Endothelial cell of umbilical vein (primary cell): ENCODE data around the gene DPH2. TPM values are rescaled to one million over a fixed set of nuclear protein-coding genes. Genes with fewer than 3 reads are reported as not detected.

Experiments
- BruUV-seq: library from RNA; stranded (reverse); fragments of 400-500 nt; replicated peaks from 2 replicates; lab custom pipeline; 2021; lab: Mats Ljungman, UMichigan
- CTCF ChIA-PET: fragments of 300-600, 350-600 bp; sonication (Branson Sonifier 250); formaldehyde crosslinking; loops from one replicate; lab custom pipeline; 2021; ENCODE audit warnings: antibody characterized with exemption, inconsistent platforms; lab: Charles Lee
- POLR2A ChIA-PET: fragments of 300-600, 350-600 bp; sonication (Branson Sonifier 250); formaldehyde crosslinking; loops from one replicate; lab custom pipeline; 2021; ENCODE audit warnings: antibody characterized with exemption, inconsistent platforms; lab: Charles Lee
- DNase-seq: peaks from one replicate; pipeline ENCODE4 v3.0.0-alpha.2; 2011; ENCODE audit warnings: low read depth, low spot score
- FAIRE-seq: peaks from 2 replicates; lab custom pipeline; 2011; peaks lifted over from hg19 to GRCh38; lab: Jason Lieb, UNC
- H2AFZ ChIP-seq: 2 replicates; pipeline ENCODE4 v1.6.0; 2012; ENCODE audit warnings: low read depth, low read length, control low read depth, inconsistent platforms
- H3K27ac ChIP-seq: 2 replicates; pipeline ENCODE4 v1.5.1; 2011; ENCODE audit warnings: low read depth, mild to moderate bottlenecking, control low read depth, low read length, moderate library complexity; ENCODE audit not compliant: insufficient read depth
- H3K27me3 ChIP-seq, 2 experiments: 2 replicates each; pipeline versions ENCODE4 v1.6.0 to v1.6.1; 2011; ENCODE audit warnings: low read length in 2 of 2, mixed read lengths in 1 of 2; ENCODE audit not compliant: control insufficient read depth in 2 of 2, insufficient read depth in 2 of 2
- H3K36me3 ChIP-seq, 2 experiments: 2 replicates in 1 of 2; 3 replicates in 1 of 2; pipeline ENCODE4 v1.5.1; 2011; ENCODE audit warnings: low read length in 2 of 2, mild to moderate bottlenecking in 1 of 2, moderate library complexity in 1 of 2; ENCODE audit not compliant: control insufficient read depth in 2 of 2, insufficient read depth in 2 of 2; ENCODE audit errors: extremely low read depth in 1 of 2
- H3K4me1 ChIP-seq: 3 replicates; pipeline ENCODE4 v1.5.1; 2011; ENCODE audit warnings: mild to moderate bottlenecking, low read length; ENCODE audit not compliant: control insufficient read depth, insufficient read depth; ENCODE audit errors: extremely low read depth
- H3K4me2 ChIP-seq: 2 replicates; pipeline ENCODE4 v1.6.1; 2011; ENCODE audit warnings: low read length, control low read depth, mixed read lengths; ENCODE audit not compliant: insufficient read depth
- H3K4me3 ChIP-seq, 3 experiments: fragments of 200-600 bp in 1 of 3; sonication (generic), shearing (Covaris generic) in 1 of 3; replicated peaks in 1 of 3; 2 replicates each; pipeline ENCODE4 v1.5.1; 2011 to 2016; ENCODE audit warnings: control low read depth in 3 of 3, low read length in 3 of 3, mild to moderate bottlenecking in 2 of 3, inconsistent platforms in 1 of 3, low read depth in 1 of 3, moderate library complexity in 1 of 3; ENCODE audit not compliant: insufficient read depth in 1 of 3
- H3K79me2 ChIP-seq: 2 replicates; pipeline ENCODE4 v1.6.0; 2012; ENCODE audit warnings: low read length, inconsistent platforms; ENCODE audit not compliant: control insufficient read depth, insufficient read depth
- H3K9ac ChIP-seq: replicated peaks from 2 replicates; pipeline ENCODE3; 2011; ENCODE audit warnings: low read length, control low read depth; ENCODE audit not compliant: insufficient read depth; ENCODE audit errors: extremely low read depth
- H3K9me1 ChIP-seq: replicated peaks from 3 replicates; pipeline ENCODE4 v1.6.0; 2011; ENCODE audit warnings: mild to moderate bottlenecking, low read length; ENCODE audit not compliant: control insufficient read depth, insufficient read depth; ENCODE audit errors: extremely low read depth
- H3K9me3 ChIP-seq: replicated peaks from 2 replicates; pipeline ENCODE4 v1.5.1; 2012; ENCODE audit warnings: low read length, inconsistent platforms; ENCODE audit not compliant: control insufficient read depth, insufficient read depth
- H4K20me1 ChIP-seq: replicated peaks from 2 replicates; pipeline ENCODE3; 2011; ENCODE audit warnings: mild to moderate bottlenecking, low read length; ENCODE audit not compliant: control insufficient read depth, insufficient read depth; ENCODE audit errors: extremely low read depth
- CTCF ChIP-seq, 2 donors: IDR thresholded peaks; 1 replicate in 1 of 2; 2 replicates in 1 of 2; pipeline ENCODE4 v1.5.1; 2011; ENCODE audit warnings: low read length in 2 of 2, mild to moderate bottlenecking in 2 of 2, moderate library complexity in 2 of 2, control low read depth in 1 of 2, inconsistent platforms in 1 of 2, low read depth in 1 of 2; ENCODE audit not compliant: insufficient read depth in 1 of 2; ENCODE audit errors: extremely low read depth in 1 of 2
- EZH2 ChIP-seq: IDR thresholded peaks from 2 replicates; pipeline ENCODE4 v1.6.1; 2012; ENCODE audit warnings: borderline replicate concordance, low read depth, mild to moderate bottlenecking, moderate library complexity, low read length, inconsistent platforms; ENCODE audit not compliant: severe bottlenecking
- FOS ChIP-seq: IDR thresholded peaks from 2 replicates; pipeline ENCODE4 v1.6.1; 2011; ENCODE audit warnings: mild to moderate bottlenecking, low read length, moderate library complexity, borderline replicate concordance; ENCODE audit not compliant: insufficient read depth
- GATA2 ChIP-seq: IDR thresholded peaks from 2 replicates; pipeline ENCODE4 v1.7.0; 2011; ENCODE audit warnings: low read depth, mild to moderate bottlenecking, moderate library complexity, mixed read lengths, low read length; ENCODE audit not compliant: insufficient read length, insufficient read depth
- JUN ChIP-seq: IDR thresholded peaks from 2 replicates; pipeline ENCODE4 v1.6.1; 2011; ENCODE audit warnings: borderline replicate concordance, low read depth; ENCODE audit not compliant: insufficient read length, insufficient read depth
- MAX ChIP-seq: IDR thresholded peaks from 2 replicates; pipeline ENCODE4 v1.6.1; 2011; ENCODE audit not compliant: insufficient read depth, insufficient read length
- MYC ChIP-seq: IDR thresholded peaks from one replicate; pipeline ENCODE4 v1.6.1; 2011; ENCODE audit warnings: mild to moderate bottlenecking, low read depth, low read length
- POLR2A ChIP-seq: IDR thresholded peaks from 2 replicates; pipeline ENCODE4 v1.6.1; 2012; ENCODE audit warnings: low read depth, mild to moderate bottlenecking, control low read depth, low read length
- POLR2AphosphoS5 ChIP-seq: IDR thresholded peaks from 2 replicates; pipeline ENCODE4 v1.6.1; 2012; ENCODE audit warnings: low read depth, mild to moderate bottlenecking, control low read depth, low read length, moderate library complexity; ENCODE audit not compliant: insufficient read depth
- dilution Hi-C: fragments of 300-500 bp; cut with MboI; formaldehyde crosslinking; loops from one replicate; pipeline ENCODE4 v1.15.0; 2019; ENCODE audit warnings: low sequenced_read_pairs; ENCODE audit not compliant: extremely low pct_ligation_motif_present
- intact Hi-C: fragments of 100-400 bp; cut with micrococcal nuclease; formaldehyde crosslinking; loops from one replicate; pipeline ENCODE4 v1.10.0; 2022
- polyA plus RNA-seq, 4 experiments: library from polyadenylated mRNA; depleted of rRNA in 3 of 4; stranded (reverse) in 3 of 4; unstranded in 1 of 4; fragments of >200 nt; gene quantifications; 2 replicates each; pipeline versions ENCODE4 v1.2.1 to v1.2.3, GENCODE V29; 2011 to 2012; ENCODE audit warnings: missing spikeins in 1 of 4
- total RNA-seq: library from RNA; stranded (reverse); gene quantifications from 2 replicates; pipeline ENCODE4 v1.2.3, GENCODE V29; 2021

DPH2 gene
- total and polyA plus RNA-seq, 2 donors (not counting 3 experiments of a cell fraction or from before 2014, with no cell fraction given), result 28.1 to 59.1 TPM

- H3K27ac ChIP-seq, result no peak overlapping the region
- H2AFZ ChIP-seq, result no peak overlapping the region
- DNase-seq (no peak), FAIRE-seq (no peak)
- peaks cover 5 to 31% of the 10 kb centered on the region in 2 experiments for H3K36me3 ChIP-seq
- TF ChIP-seq MYC, result no peak
- TF ChIP-seq MAX, result no peak
- no peaks in the 10 kb centered on the region for H4K20me1 ChIP-seq
- H3K4me3 ChIP-seq, result no peak overlapping the region
- intact Hi-C loops, result no loop called here
- H3K79me2 ChIP-seq, result no peaks in the 10 kb centered on the region
- no peaks in the 10 kb centered on the region for H3K9me1 ChIP-seq
- no peaks in the 10 kb centered on the region for H3K9me3 ChIP-seq
- ChIA-PET POLR2A (no interaction called here), CTCF (interaction anchor here (1.0 to 1.7 kb wide), 3 partner anchors 17 to 194 kb away, joined by 3 to 8 read pairs (median 3); partner anchors contain the start of gene ATP6V0B)
- BruUV-seq, result no TSS peak
- no peak overlapping the region for H3K4me2 ChIP-seq
- dilution Hi-C loops, result no loop called here
- no peak overlapping the region for H3K9ac ChIP-seq
- H3K4me1 ChIP-seq, result no peaks in the 10 kb centered on the region
- no peaks in the 10 kb centered on the region for H3K27me3 ChIP-seq
These were observed 12.3 kb upstream of the DPH2 start for GRCh38 chr1:43957407-43958040.

- TF ChIP-seq MYC, result no peak
- no peak for TF ChIP-seq EZH2
- no peak for TF ChIP-seq CTCF (IDR thresholded peaks at IDR 0.05; ENCODE audit: extremely low read depth in 1 of 2, insufficient read depth in 1 of 2, low read depth in 1 of 2, low read length in 2 of 2)
- TF ChIP-seq GATA2, result no peak
- TF ChIP-seq POLR2A, result no peak
- no peak for TF ChIP-seq POLR2AphosphoS5
- no peak for TF ChIP-seq MAX
- no peak for TF ChIP-seq JUN
- no peak for TF ChIP-seq FOS
- FAIRE-seq (no peak), DNase-seq (no peak)
- Histone ChIP-seq H3K27ac (no peak overlapping the region), H3K36me3 (peaks cover 5 to 33% of the 10 kb centered on the region in 2 experiments), H3K9me1 (no peaks in the 10 kb centered on the region), H2AFZ (no peak overlapping the region), H3K4me3 (no peak overlapping the region), H3K79me2 (no peaks in the 10 kb centered on the region), H3K9me3 (no peaks in the 10 kb centered on the region), H4K20me1 (no peaks in the 10 kb centered on the region), H3K9ac (no peak overlapping the region), H3K27me3 (no peaks in the 10 kb centered on the region), H3K4me1 (no peaks in the 10 kb centered on the region), H3K4me2 (no peak overlapping the region)
- intact Hi-C loops (no loop called here), dilution Hi-C loops (no loop called here)
- BruUV-seq, result no TSS peak
- CTCF ChIA-PET, result interaction anchor here (1.0 to 1.7 kb wide), 5 partner anchors 8 to 196 kb away, joined by 3 to 8 read pairs (median 3); partner anchors contain the start of genes ARTN and ATP6V0B
- POLR2A ChIA-PET, result no interaction called here
These were observed 11.2 kb upstream of the DPH2 start for GRCh38 chr1:43958351-43959255.
